Neural progenitor cell (in vitro differentiated cells): Measurements from ENCODE around the gene CHRNA4.

Experiments
- CTCF ChIP-seq: fragments of 200-600 bp; sonication (generic); IDR thresholded peaks from 2 replicates; pipeline ENCODE4 v1.5.1; 2017; ENCODE audit warnings: antibody characterized with exemption, mild to moderate bottlenecking
- EZH2 ChIP-seq: fragments of 200-600 bp; sonication (generic); IDR thresholded peaks from 2 replicates; pipeline ENCODE4 v1.6.1; 2017; ENCODE audit warnings: antibody characterized with exemption, mild to moderate bottlenecking, moderate library complexity
- EZH2phosphoT487 ChIP-seq: fragments of 200-600 bp; sonication (generic); IDR thresholded peaks from 2 replicates; pipeline ENCODE4 v1.6.1; 2017; ENCODE audit warnings: antibody characterized with exemption

DNA sequence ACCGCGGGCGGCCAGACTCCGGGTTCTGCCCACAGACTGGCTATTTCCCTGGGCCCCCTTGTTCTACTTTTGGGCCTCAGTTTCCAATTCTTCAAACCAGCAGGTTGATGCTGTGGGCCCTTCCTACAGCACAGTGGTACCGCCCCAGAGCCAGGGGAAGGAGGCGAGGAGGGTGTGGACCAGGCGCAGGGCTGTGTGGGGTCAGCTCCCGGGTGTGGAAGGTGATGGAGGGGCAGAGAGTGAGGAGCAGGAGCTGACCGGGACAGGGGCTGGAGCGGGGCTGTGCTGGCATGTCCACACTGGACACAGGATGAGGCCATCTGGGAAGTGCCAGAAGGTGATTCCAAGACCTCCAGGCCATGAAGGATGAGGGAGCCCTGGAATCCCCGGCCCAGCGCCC lies 35.2 kb upstream of the CHRNA4 start:
- TF ChIP-seq CTCF (no peak), EZH2phosphoT487 (no peak), EZH2 (no peak)
